Measurements from ENCODE around the gene PTPRH. TPM values are rescaled to one million over a fixed set of nuclear protein-coding genes. Genes with fewer than 3 reads are reported as not detected.
A peak's percentile ranks its signal among the peaks of the same experiment; 100 is the strongest.

The PTPRH gene
- total and polyA plus RNA-seq, 9 of the 15 experiments (the other 6 are each of a cell fraction or from before 2014, with no cell fraction given), result 0.87 to 34.3 (median 22.7) TPM

DNA sequence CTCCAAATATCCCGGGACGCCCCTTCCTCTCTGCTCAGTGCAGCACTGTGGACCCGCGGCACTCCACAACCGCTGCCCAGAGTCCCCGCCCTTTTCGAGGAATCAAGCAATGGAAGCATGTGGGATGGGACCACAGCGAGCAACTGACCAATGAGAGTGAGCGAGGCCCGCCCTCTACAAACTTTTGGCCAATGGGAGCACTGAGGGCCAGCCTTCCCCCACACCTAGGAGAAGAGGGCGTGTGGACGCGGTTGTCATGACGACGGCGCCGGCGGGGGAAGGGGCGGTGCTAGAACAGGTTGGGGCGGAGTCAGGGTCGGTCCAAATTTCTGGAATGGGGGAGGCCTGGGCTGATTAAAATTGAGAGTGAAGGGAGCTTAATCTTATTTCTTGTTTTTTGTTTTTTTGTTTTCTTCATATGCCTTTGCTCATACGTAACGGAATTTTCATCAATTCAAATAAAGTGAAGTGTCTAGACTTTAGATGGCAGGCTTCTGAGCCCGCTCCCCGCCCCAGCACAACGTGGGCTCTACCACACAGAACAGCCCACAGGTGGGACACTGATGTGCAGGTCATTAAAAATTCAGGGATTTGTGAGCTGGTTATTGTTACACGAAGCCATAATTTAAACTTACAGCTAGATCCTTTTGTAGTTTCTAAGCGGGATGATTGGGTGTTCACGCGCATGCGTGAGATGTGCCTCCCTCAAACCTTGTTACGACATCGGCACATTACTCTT lies 42.6 kb downstream of the PTPRH start, which contains the start of gene DNAAF3 (continued):
- TF ChIP-seq, protein P1, sequence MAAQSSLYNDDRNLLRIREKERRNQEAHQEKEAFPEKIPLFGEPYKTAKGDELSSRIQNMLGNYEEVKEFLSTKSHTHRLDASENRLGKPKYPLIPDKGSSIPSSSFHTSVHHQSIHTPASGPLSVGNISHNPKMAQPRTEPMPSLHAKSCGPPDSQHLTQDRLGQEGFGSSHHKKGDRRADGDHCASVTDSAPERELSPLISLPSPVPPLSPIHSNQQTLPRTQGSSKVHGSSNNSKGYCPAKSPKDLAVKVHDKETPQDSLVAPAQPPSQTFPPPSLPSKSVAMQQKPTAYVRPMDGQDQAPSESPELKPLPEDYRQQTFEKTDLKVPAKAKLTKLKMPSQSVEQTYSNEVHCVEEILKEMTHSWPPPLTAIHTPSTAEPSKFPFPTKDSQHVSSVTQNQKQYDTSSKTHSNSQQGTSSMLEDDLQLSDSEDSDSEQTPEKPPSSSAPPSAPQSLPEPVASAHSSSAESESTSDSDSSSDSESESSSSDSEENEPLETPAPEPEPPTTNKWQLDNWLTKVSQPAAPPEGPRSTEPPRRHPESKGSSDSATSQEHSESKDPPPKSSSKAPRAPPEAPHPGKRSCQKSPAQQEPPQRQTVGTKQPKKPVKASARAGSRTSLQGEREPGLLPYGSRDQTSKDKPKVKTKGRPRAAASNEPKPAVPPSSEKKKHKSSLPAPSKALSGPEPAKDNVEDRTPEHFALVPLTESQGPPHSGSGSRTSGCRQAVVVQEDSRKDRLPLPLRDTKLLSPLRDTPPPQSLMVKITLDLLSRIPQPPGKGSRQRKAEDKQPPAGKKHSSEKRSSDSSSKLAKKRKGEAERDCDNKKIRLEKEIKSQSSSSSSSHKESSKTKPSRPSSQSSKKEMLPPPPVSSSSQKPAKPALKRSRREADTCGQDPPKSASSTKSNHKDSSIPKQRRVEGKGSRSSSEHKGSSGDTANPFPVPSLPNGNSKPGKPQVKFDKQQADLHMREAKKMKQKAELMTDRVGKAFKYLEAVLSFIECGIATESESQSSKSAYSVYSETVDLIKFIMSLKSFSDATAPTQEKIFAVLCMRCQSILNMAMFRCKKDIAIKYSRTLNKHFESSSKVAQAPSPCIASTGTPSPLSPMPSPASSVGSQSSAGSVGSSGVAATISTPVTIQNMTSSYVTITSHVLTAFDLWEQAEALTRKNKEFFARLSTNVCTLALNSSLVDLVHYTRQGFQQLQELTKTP (IDR thresholded peaks at IDR 0.05; ENCODE audit: low read depth in 1 of 2, partially characterized antibody in 2 of 2), result peak in 1 of 2 experiments; percentile 84
- TF ChIP-seq RBM25 (IDR thresholded peaks at IDR 0.05; ENCODE audit: low read depth, low read length, severe bottlenecking) (peak; percentile 96), NELFE (IDR thresholded peaks at IDR 0.05; ENCODE audit: insufficient read depth, insufficient read length) (no peak), SAP30 (IDR thresholded peaks at IDR 0.05; ENCODE audit: borderline replicate concordance, insufficient read depth, low read depth, low read length, poor library complexity, severe bottlenecking) (peak; percentile 63), TAF7 (tag; IDR thresholded peaks at IDR 0.05) (no peak), MXI1 (IDR thresholded peaks at IDR 0.05; ENCODE audit: low read depth, low read length) (peak; percentile 95), TBL1XR1 (IDR thresholded peaks at IDR 0.05; ENCODE audit: low read length in 2 of 2) (0 out of 4 replicates have a peak, but pooled peaks of 1 of the 2 experiments have one; percentile 65), TEAD4 (IDR thresholded peaks at IDR 0.05; ENCODE audit: low read length) (peak; percentile 33; the same call in 1 of the 2 replicates), TEAD4 (CRISPR knock-in tag; IDR thresholded peaks at IDR 0.05; ENCODE audit: borderline replicate concordance) (no peak), CBX2 (IDR thresholded peaks at IDR 0.05; ENCODE audit: insufficient read depth, low read length, poor library complexity, severe bottlenecking) (no peak), RBBP5 (IDR thresholded peaks at IDR 0.05; ENCODE audit: borderline replicate concordance, insufficient read depth, low read length, poor library complexity, severe bottlenecking) (no peak), ZBTB17 (CRISPR knock-in tag; IDR thresholded peaks at IDR 0.05) (no peak), EGR1 (conservative IDR thresholded peaks at IDR 0.05) (peak; percentile 64)
- TF ChIP-seq, protein P2, sequence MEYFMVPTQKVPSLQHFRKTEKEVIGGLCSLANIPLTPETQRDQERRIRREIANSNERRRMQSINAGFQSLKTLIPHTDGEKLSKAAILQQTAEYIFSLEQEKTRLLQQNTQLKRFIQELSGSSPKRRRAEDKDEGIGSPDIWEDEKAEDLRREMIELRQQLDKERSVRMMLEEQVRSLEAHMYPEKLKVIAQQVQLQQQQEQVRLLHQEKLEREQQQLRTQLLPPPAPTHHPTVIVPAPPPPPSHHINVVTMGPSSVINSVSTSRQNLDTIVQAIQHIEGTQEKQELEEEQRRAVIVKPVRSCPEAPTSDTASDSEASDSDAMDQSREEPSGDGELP (CRISPR knock-in tag; IDR thresholded peaks at IDR 0.05; ENCODE audit: borderline replicate concordance), result no peak
- TF ChIP-seq, protein P3, sequence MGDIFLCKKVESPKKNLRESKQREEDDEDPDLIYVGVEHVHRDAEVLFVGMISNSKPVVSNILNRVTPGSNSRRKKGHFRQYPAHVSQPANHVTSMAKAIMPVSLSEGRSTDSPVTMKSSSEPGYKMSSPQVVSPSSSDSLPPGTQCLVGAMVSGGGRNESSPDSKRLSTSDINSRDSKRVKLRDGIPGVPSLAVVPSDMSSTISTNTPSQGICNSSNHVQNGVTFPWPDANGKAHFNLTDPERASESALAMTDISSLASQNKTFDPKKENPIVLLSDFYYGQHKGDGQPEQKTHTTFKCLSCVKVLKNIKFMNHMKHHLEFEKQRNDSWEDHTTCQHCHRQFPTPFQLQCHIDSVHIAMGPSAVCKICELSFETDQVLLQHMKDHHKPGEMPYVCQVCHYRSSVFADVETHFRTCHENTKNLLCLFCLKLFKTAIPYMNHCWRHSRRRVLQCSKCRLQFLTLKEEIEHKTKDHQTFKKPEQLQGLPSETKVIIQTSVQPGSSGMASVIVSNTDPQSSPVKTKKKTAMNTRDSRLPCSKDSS (IDR thresholded peaks at IDR 0.05; ENCODE audit: low read depth, partially characterized antibody), result no peak

All from K562 (cell line).